Lower leg skin (tissue), 3 donors: ENCODE data around the gene MTUS2.

Source experiments
- CTCF ChIP-seq, 3 donors: fragments of 450-650 bp; IDR thresholded peaks; one replicate each; pipeline ENCODE4 v1.5.1; 2016; ENCODE audit warnings: antibody characterized with exemption in 3 of 3, mild to moderate bottlenecking in 3 of 3, moderate library complexity in 2 of 3
- POLR2A ChIP-seq, 2 donors: fragments of 450-650 bp; IDR thresholded peaks; one replicate each; pipeline ENCODE4 v1.6.1; 2016 to 2017; ENCODE audit warnings: antibody characterized with exemption in 2 of 2, mild to moderate bottlenecking in 1 of 2, moderate library complexity in 1 of 2

GRCh38 chr13:29077051-29077813, 257.1 kb downstream of the MTUS2 start:
- TF ChIP-seq CTCF (IDR thresholded peaks at IDR 0.05) (no peak), POLR2A (IDR thresholded peaks at IDR 0.05) (no peak)
